GM12878 (cell line): Measurements from ENCODE around the gene CYP46A1.

ENCODE experiments used
- ATF7 ChIP-seq: fragments of 450-650 bp; IDR thresholded peaks from 2 replicates; pipeline ENCODE4 v1.6.1; 2016; ENCODE audit warnings: low read depth, mild to moderate bottlenecking
- CBX3 ChIP-seq: fragments of 200-600 bp; sonication (generic); IDR thresholded peaks from 2 replicates; pipeline ENCODE4 v1.6.1; 2016; ENCODE audit warnings: low read depth, borderline replicate concordance
- EP300 ChIP-seq, 2 experiments: fragments of 150-350 bp in 1 of 2; IDR thresholded peaks; 2 replicates each; pipeline ENCODE4 v1.6.1; 2011 to 2012; ENCODE audit warnings: low read depth in 2 of 2, low read length in 2 of 2, borderline replicate concordance in 1 of 2, improper control_type of control experiment in 1 of 2, inconsistent platforms in 1 of 2; ENCODE audit not compliant: control insufficient read depth in 1 of 2
- JUND ChIP-seq: IDR thresholded peaks from 2 replicates; pipeline ENCODE4 v1.6.1; 2012; ENCODE audit warnings: low read depth, mild to moderate bottlenecking, low read length, improper control_type of control experiment, moderate library complexity
- PML ChIP-seq: IDR thresholded peaks from 2 replicates; pipeline ENCODE4 v1.6.1; 2012; ENCODE audit warnings: low read length, inconsistent platforms
- POLR2A ChIP-seq: IDR thresholded peaks from 2 replicates; pipeline ENCODE4 v1.6.1; 2011; ENCODE audit warnings: low read depth, mild to moderate bottlenecking, low read length
- RFX5 ChIP-seq: IDR thresholded peaks from 2 replicates; pipeline ENCODE4 v1.6.1; 2011; ENCODE audit warnings: low read depth, low read length, improper control_type of control experiment
- SP1 ChIP-seq: IDR thresholded peaks from one replicate; pipeline ENCODE4 v1.6.1; 2011; ENCODE audit warnings: low read depth, low read length
- TARDBP ChIP-seq: IDR thresholded peaks from 2 replicates; pipeline ENCODE4 v1.6.1; 2016; ENCODE audit warnings: borderline replicate concordance
- ZNF217 ChIP-seq: fragments of 450-650 bp; IDR thresholded peaks from 2 replicates; pipeline ENCODE4 v1.6.1; 2017; ENCODE audit warnings: antibody characterized with exemption, mild to moderate bottlenecking
- TF ChIP-seq, protein P1 (sequence below), 3 experiments: IDR thresholded peaks in 2 of 3; conservative IDR thresholded peaks in 1 of 3; 2 replicates each; pipeline ENCODE4 v1.5.1; 2011; ENCODE audit warnings: low read depth in 3 of 3, low read length in 3 of 3, mild to moderate bottlenecking in 3 of 3, control low read depth in 2 of 3, moderate library complexity in 2 of 3, inconsistent platforms in 1 of 3, mixed read lengths in 1 of 3; ENCODE audit not compliant: control insufficient read depth in 2 of 3, insufficient read depth in 1 of 3; ENCODE audit errors: extremely low read depth in 1 of 3
- TF ChIP-seq, protein P2 (sequence below): fragments of 450-650 bp; IDR thresholded peaks from 2 replicates; pipeline ENCODE4 v1.6.1; 2017; ENCODE audit warnings: mild to moderate bottlenecking, low read depth, inconsistent platforms; ENCODE audit not compliant: poor library complexity, severe bottlenecking
- TF ChIP-seq, protein P3 (sequence below): fragments of 450-650 bp; formaldehyde crosslinking; IDR thresholded peaks from 2 replicates; pipeline ENCODE4 v1.4.0; 2022; ENCODE audit warnings: mild to moderate bottlenecking, moderate library complexity

DNA sequence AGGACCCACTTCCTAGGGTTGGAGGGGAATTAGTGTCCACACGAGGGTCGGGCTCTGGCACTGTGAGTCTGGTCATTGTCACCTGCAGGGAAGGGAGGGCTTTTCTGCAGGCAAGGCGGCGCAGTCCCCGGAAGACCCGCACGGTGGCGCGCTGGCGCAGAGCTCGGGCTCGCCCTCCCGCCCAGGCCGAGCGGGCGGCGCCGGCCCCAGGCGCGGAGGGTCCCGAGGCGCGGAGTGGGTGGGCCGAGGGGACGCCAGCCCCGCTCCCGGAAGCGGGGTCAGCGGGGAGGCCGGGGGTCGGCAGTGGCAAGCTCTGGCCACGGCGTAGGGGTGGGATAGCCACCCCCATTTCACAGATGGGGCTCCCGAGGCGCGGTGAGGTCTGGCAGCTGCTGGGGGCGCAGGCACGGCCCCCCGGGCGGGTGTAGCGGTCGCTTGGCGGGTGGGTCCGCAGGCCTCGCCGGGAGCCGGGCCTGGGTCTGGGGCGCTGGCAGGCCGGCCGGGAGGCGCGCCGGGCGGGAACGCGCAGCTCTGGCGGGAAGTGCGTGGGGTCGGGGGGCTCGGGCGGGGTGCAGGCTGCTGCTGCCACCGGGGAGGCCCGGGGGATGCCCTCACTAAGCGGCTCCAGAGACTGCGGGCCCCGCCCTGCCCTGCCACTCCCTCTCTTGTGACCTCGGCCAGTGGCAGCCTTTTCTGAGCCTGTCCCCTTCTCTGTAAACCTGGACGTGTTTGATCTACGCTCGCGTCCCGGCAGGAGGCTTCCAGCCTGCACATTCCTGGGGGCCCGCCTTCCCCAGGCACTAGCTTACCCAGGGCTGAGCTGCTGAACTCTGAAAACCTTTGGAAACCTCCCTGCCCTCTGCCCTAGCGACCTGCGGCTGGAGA, 46.1 kb downstream of the CYP46A1 start:
- TF ChIP-seq, protein P1, sequence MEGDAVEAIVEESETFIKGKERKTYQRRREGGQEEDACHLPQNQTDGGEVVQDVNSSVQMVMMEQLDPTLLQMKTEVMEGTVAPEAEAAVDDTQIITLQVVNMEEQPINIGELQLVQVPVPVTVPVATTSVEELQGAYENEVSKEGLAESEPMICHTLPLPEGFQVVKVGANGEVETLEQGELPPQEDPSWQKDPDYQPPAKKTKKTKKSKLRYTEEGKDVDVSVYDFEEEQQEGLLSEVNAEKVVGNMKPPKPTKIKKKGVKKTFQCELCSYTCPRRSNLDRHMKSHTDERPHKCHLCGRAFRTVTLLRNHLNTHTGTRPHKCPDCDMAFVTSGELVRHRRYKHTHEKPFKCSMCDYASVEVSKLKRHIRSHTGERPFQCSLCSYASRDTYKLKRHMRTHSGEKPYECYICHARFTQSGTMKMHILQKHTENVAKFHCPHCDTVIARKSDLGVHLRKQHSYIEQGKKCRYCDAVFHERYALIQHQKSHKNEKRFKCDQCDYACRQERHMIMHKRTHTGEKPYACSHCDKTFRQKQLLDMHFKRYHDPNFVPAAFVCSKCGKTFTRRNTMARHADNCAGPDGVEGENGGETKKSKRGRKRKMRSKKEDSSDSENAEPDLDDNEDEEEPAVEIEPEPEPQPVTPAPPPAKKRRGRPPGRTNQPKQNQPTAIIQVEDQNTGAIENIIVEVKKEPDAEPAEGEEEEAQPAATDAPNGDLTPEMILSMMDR (IDR thresholded peaks at IDR 0.05 in 2 of 3, conservative IDR thresholded peaks at IDR 0.05 in 1 of 3; ENCODE audit: control insufficient read depth in 2 of 3, extremely low read depth in 1 of 3, insufficient read depth in 1 of 3, low read depth in 3 of 3, low read length in 3 of 3): peak; percentile 78 to 81 (median 81)
- TF ChIP-seq JUND (no peak), RFX5 (no peak), PML (no peak), ZNF217 (no peak), ATF7 (no peak), TARDBP (no peak), CBX3 (no peak), POLR2A (no peak), EP300 (IDR thresholded peaks at IDR 0.05; ENCODE audit: borderline replicate concordance in 1 of 2, control insufficient read depth in 1 of 2, low read depth in 2 of 2, low read length in 2 of 2) (no peak), SP1 (no peak)
- TF ChIP-seq, protein P2, sequence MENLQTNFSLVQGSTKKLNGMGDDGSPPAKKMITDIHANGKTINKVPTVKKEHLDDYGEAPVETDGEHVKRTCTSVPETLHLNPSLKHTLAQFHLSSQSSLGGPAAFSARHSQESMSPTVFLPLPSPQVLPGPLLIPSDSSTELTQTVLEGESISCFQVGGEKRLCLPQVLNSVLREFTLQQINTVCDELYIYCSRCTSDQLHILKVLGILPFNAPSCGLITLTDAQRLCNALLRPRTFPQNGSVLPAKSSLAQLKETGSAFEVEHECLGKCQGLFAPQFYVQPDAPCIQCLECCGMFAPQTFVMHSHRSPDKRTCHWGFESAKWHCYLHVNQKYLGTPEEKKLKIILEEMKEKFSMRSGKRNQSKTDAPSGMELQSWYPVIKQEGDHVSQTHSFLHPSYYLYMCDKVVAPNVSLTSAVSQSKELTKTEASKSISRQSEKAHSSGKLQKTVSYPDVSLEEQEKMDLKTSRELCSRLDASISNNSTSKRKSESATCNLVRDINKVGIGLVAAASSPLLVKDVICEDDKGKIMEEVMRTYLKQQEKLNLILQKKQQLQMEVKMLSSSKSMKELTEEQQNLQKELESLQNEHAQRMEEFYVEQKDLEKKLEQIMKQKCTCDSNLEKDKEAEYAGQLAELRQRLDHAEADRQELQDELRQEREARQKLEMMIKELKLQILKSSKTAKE: no peak
- TF ChIP-seq, protein P3, sequence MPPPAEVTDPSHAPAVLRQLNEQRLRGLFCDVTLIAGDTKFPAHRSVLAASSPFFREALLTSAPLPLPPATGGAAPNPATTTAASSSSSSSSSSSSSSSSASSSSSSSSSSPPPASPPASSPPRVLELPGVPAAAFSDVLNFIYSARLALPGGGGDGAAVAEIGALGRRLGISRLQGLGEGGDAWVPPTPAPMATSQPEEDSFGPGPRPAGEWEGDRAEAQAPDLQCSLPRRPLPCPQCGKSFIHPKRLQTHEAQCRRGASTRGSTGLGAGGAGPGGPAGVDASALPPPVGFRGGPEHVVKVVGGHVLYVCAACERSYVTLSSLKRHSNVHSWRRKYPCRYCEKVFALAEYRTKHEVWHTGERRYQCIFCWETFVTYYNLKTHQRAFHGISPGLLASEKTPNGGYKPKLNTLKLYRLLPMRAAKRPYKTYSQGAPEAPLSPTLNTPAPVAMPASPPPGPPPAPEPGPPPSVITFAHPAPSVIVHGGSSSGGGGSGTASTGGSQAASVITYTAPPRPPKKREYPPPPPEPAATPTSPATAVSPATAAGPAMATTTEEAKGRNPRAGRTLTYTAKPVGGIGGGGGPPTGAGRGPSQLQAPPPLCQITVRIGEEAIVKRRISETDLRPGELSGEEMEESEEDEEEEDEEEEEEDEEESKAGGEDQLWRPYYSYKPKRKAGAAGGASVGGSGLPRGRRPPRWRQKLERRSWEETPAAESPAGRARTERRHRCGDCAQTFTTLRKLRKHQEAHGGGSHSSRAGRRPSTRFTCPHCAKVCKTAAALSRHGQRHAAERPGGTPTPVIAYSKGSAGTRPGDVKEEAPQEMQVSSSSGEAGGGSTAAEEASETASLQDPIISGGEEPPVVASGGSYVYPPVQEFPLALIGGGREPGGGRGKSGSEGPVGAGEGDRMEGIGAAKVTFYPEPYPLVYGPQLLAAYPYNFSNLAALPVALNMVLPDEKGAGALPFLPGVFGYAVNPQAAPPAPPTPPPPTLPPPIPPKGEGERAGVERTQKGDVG: no peak
